AG04450 (cell line): ENCODE results near the gene ATF2. TPM values are rescaled to one million over a fixed set of nuclear protein-coding genes. Genes with fewer than 3 reads are reported as not detected.
A peak's percentile ranks its signal among the peaks of the same experiment; 100 is the strongest.

Experiments
- CTCF ChIA-PET: fragments of 300-600, 350-600 bp; formaldehyde crosslinking; extraction: SDS; loops from one replicate; lab custom pipeline; 2022; ENCODE audit warnings: antibody characterized with exemption, inconsistent platforms; lab: Charles Lee
- POLR2A ChIA-PET: fragments of 350-600 bp; formaldehyde crosslinking; extraction: SDS; loops from one replicate; lab custom pipeline; 2021; ENCODE audit warnings: antibody characterized with exemption, inconsistent platforms; lab: Yijun Ruan, JAX
- DNase-seq: peaks from one replicate; pipeline ENCODE4 v3.0.0-alpha.2; 2011; ENCODE audit warnings: low read depth, low spot score
- H3K27ac ChIP-seq: one replicate; pipeline ENCODE4 v1.5.1; 2012; ENCODE audit warnings: low read depth, low read length, control low read depth
- H3K27me3 ChIP-seq: one replicate; pipeline ENCODE4 v1.6.0; 2012; ENCODE audit warnings: low read length; ENCODE audit not compliant: control insufficient read depth, insufficient read depth
- H3K4me3 ChIP-seq: 2 replicates; pipeline ENCODE4 v1.5.1; 2011; ENCODE audit warnings: mild to moderate bottlenecking, low read depth, low read length, control low read depth
- H3K9me3 ChIP-seq: 2 replicates; pipeline ENCODE4 v1.5.1; 2012; ENCODE audit warnings: low read length; ENCODE audit not compliant: control insufficient read depth, insufficient read depth
- CTCF ChIP-seq: IDR thresholded peaks from 2 replicates; pipeline ENCODE4 v1.5.1; 2011; ENCODE audit warnings: low read depth, low read length, control low read depth, inconsistent platforms
- polyA plus RNA-seq: library from polyadenylated mRNA; depleted of rRNA; stranded (reverse); fragments of >200 nt; gene quantifications from 2 replicates; pipeline ENCODE4 v1.2.3, GENCODE V29; 2011

ATF2 gene
- polyA plus RNA-seq, 1 experiment, result 70.1 TPM

DNA sequence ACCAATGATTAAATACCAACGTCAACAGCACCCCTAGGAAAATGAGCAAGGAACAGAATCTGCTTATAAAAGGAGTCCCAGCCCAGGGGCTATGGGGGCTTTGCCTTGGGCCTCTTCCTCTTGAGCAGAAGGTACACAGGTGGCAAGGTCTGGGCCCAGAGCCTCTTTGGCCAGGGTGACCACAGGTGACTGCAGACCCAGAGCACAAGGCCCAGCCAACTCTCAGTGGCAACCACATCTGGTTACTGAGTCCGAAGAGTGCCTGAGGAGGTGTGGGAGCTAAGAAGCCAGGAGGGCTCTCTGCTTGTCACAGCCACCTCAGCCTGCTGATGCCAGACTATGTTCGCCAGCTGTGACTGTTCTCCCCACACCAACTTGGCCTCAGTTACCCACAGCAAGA lies 128.5 kb downstream of the ATF2 start:
- CTCF ChIA-PET, result interaction anchor here (0.9 to 1.0 kb wide), 2 partner anchors 9 to 340 kb away, joined by 3 to 4 read pairs; no protein-coding TSS in a partner anchor
- Histone ChIP-seq H3K4me3 (no peak overlapping the region), H3K9me3 (no peaks in the 10 kb centered on the region), H3K27me3 (no peaks in the 10 kb centered on the region), H3K27ac (no peak overlapping the region)
- POLR2A ChIA-PET, result interaction anchor here (0.7 kb wide), 1 partner anchor 327 kb away, joined by 4 read pairs; no protein-coding TSS in a partner anchor
- DNase-seq, result no peak
- no peak for TF ChIP-seq CTCF

- CTCF ChIA-PET, result interaction anchor here (0.6 to 0.9 kb wide), 2 partner anchors 165 to 339 kb away, joined by 3 to 4 read pairs; no protein-coding TSS in a partner anchor
- POLR2A ChIA-PET, result no interaction called here
Observed at GRCh38 chr2:175039031-175039430, 129.0 kb downstream of the ATF2 start.

GRCh38 chr2:175037941-175038340 lies 130.1 kb downstream of the ATF2 start:
- Histone ChIP-seq H3K27me3 (no peaks in the 10 kb centered on the region), H3K9me3 (no peaks in the 10 kb centered on the region), H3K4me3 (no peak overlapping the region), H3K27ac (no peak overlapping the region)
- DNase-seq, result no peak
- ChIA-PET CTCF (interaction anchor here (0.6 to 1.2 kb wide), 4 partner anchors 52 to 1060 kb away, joined by 3 to 7 read pairs (median 4); no protein-coding TSS in a partner anchor), POLR2A (no interaction called here)
- no peak for TF ChIP-seq CTCF

More at GRCh38 chr2:175039031-175039430, 129.0 kb downstream of the ATF2 start:
- TF ChIP-seq CTCF, result no peak
- no peak overlapping the region for H3K4me3 ChIP-seq
- H3K9me3 ChIP-seq, result no peaks in the 10 kb centered on the region
- no peak overlapping the region for H3K27ac ChIP-seq
- no peak for DNase-seq
- H3K27me3 ChIP-seq, result no peaks in the 10 kb centered on the region

DNA sequence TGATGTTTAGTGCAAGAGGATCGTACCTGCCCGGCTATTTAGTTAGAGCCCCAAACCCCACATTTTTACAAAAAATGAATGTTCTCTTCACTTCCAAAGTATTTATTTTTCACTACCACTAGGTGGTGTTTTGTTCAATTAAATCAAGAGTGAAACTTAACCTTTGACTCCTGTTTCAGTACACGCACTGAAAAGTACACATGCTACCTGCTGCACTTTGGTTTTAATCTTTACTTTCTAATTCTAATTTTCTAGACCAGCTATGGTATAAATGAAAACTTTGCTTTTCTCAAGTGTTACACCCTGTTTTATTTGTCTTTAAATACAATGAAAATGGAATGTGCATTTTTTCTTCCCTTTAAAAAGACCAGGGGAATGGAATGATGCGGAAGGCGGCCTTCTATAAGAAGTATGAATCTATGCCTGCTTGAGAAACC lies 131.4 kb downstream of the ATF2 start:
- Histone ChIP-seq H3K4me3 (no peak overlapping the region), H3K27me3 (no peaks in the 10 kb centered on the region), H3K9me3 (no peaks in the 10 kb centered on the region), H3K27ac (no peak overlapping the region)
- CTCF ChIA-PET, result interaction anchor here (0.9 to 1.0 kb wide), 2 partner anchors 77 to 277 kb away, joined by 3 to 4 read pairs; no protein-coding TSS in a partner anchor
- POLR2A ChIA-PET, result no interaction called here
- peak; percentile 51 for TF ChIP-seq CTCF
- DNase-seq, result no peak

DNA sequence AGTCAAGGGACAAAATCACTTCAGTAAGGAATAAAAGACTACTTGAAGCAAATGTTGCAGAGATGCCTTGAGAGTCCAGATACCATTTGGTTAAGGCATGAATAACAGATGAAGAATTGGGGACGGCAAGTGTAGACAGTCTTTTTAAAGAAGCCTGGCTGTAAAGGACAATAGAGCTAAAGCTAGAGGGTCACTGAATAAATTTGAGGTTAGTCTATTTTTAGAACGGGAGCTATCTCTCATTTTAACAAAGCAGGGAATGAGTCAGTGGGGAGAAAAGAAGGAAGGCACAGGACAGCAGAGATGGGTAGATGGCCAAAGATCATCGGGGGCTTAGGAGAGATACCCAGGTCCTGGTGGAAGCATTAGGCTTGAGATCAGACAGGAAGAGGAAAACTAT lies 132.2 kb downstream of the ATF2 start:
- no peak overlapping the region for H3K27ac ChIP-seq
- no peak for DNase-seq
- POLR2A ChIA-PET, result no interaction called here
- TF ChIP-seq CTCF, result no peak
- H3K9me3 ChIP-seq, result no peaks in the 10 kb centered on the region
- no peak overlapping the region for H3K4me3 ChIP-seq
- CTCF ChIA-PET, result interaction anchor here (0.7 to 1.1 kb wide), 3 partner anchors 22 to 338 kb away, joined by 3 to 4 read pairs (median 4); no protein-coding TSS in a partner anchor
- no peaks in the 10 kb centered on the region for H3K27me3 ChIP-seq
